H1 (cell line): ENCODE results near the gene NOX5. TPM values are rescaled to one million over a fixed set of nuclear protein-coding genes. Genes with fewer than 3 reads are reported as not detected.

Source experiments
- CTCF ChIA-PET: fragments of 300-600 bp; sonication (Branson Sonifier 250); formaldehyde crosslinking; loops from one replicate; lab custom pipeline; 2021; ENCODE audit not compliant: partially characterized antibody; lab: Charles Lee
- POLR2A ChIA-PET: fragments of 300-600 bp; sonication (Branson Sonifier 250); formaldehyde crosslinking; loops from one replicate; lab custom pipeline; 2021; ENCODE audit warnings: inconsistent platforms; ENCODE audit not compliant: partially characterized antibody; lab: Charles Lee
- DNase-seq, 2 experiments: peaks; one replicate each; pipeline versions ENCODE4 v3.0.0 to v3.0.0-alpha.2; 2010 to 2022; ENCODE audit warnings: low spot score in 2 of 2, low read depth in 1 of 2, mixed read lengths in 1 of 2
- FAIRE-seq: peaks from 2 replicates; lab custom pipeline; 2011; peaks lifted over from hg19 to GRCh38; lab: Jason Lieb, UNC
- H2AFZ ChIP-seq: 2 replicates; pipeline ENCODE4 v1.8.1; 2012; ENCODE audit warnings: low read length, inconsistent platforms
- H2AK5ac ChIP-seq: 2 replicates; pipeline ENCODE4 v1.6.1; 2013; ENCODE audit warnings: low read depth, low read length
- H2BK120ac ChIP-seq: replicated peaks from 2 replicates; pipeline ENCODE3; 2013; ENCODE audit warnings: low read depth, low read length, inconsistent platforms
- H2BK12ac ChIP-seq: 2 replicates; pipeline ENCODE4 v1.6.1; 2013; ENCODE audit warnings: low read depth, low read length
- H2BK15ac ChIP-seq: 2 replicates; pipeline ENCODE4 v1.6.1; 2013; ENCODE audit warnings: low read length
- H2BK20ac ChIP-seq: 2 replicates; pipeline ENCODE4 v1.6.1; 2013; ENCODE audit warnings: low read length
- H2BK5ac ChIP-seq: 2 replicates; pipeline ENCODE4 v1.6.1; 2013; ENCODE audit warnings: low read depth, low read length
- H3K14ac ChIP-seq: 2 replicates; pipeline ENCODE4 v1.6.1; 2013; ENCODE audit warnings: inconsistent platforms; ENCODE audit not compliant: insufficient read length
- H3K18ac ChIP-seq: 2 replicates; pipeline ENCODE4 v1.6.1; 2013; ENCODE audit warnings: low read length; ENCODE audit errors: extremely low read depth
- H3K23ac ChIP-seq: 2 replicates; pipeline ENCODE4 v1.6.1; 2013; ENCODE audit warnings: inconsistent platforms; ENCODE audit not compliant: insufficient read length
- H3K23me2 ChIP-seq: 2 replicates; pipeline ENCODE4 v1.6.1; 2013; ENCODE audit warnings: low read depth, low read length
- H3K27ac ChIP-seq: 2 replicates; pipeline ENCODE4 v1.6.1; 2011; ENCODE audit warnings: low read depth, low read length, inconsistent platforms
- H3K27me3 ChIP-seq, 4 experiments: replicated peaks in 1 of 4; 1 replicate in 1 of 4; 2 replicates in 3 of 4; pipeline versions ENCODE4 v1.6.1 to v1.8.1; 2011 to 2013; ENCODE audit warnings: low read length in 3 of 4, mild to moderate bottlenecking in 3 of 4, inconsistent platforms in 2 of 4, mixed read lengths in 2 of 4, moderate library complexity in 1 of 4; ENCODE audit not compliant: control insufficient read depth in 3 of 4, insufficient read depth in 3 of 4; ENCODE audit errors: extremely low read depth in 1 of 4
- H3K36me3 ChIP-seq, 4 experiments: 2 replicates each; pipeline versions ENCODE4 v1.6.1 to v1.8.1; 2011 to 2013; ENCODE audit warnings: mild to moderate bottlenecking in 4 of 4, low read length in 3 of 4, moderate library complexity in 2 of 4, control low read depth in 1 of 4, inconsistent platforms in 1 of 4; ENCODE audit not compliant: insufficient read depth in 4 of 4, control insufficient read depth in 2 of 4
- H3K4ac ChIP-seq: replicated peaks from 2 replicates; pipeline ENCODE3; 2013; ENCODE audit warnings: low read length, low read depth, mixed read lengths, inconsistent platforms; ENCODE audit not compliant: insufficient read length
- H3K4me1 ChIP-seq, 4 experiments: replicated peaks in 1 of 4; 1 replicate in 1 of 4; 2 replicates in 3 of 4; pipeline versions ENCODE4 v1.6.1 to v1.8.1; 2011 to 2013; ENCODE audit warnings: low read length in 3 of 4, inconsistent platforms in 2 of 4, mixed read lengths in 1 of 4; ENCODE audit not compliant: insufficient read depth in 4 of 4, control insufficient read depth in 3 of 4
- H3K4me2 ChIP-seq, 2 experiments: 2 replicates each; pipeline versions ENCODE4 v1.6.1 to v1.8.1; 2011 to 2013; ENCODE audit warnings: low read depth in 2 of 2, low read length in 2 of 2, control low read depth in 1 of 2, inconsistent platforms in 1 of 2, mild to moderate bottlenecking in 1 of 2; ENCODE audit not compliant: insufficient read depth in 1 of 2
- H3K4me3 ChIP-seq, 4 experiments: fragments of 200-600, 300-600 bp in 1 of 4; sonication (generic), shearing (Covaris generic), sonication (Bioruptor Twin) in 1 of 4; 2 replicates each; pipeline versions ENCODE4 v1.5.1 to v1.8.1; 2011 to 2016; ENCODE audit warnings: low read length in 4 of 4, low read depth in 3 of 4, control low read depth in 2 of 4, inconsistent platforms in 2 of 4, mild to moderate bottlenecking in 2 of 4, mixed read lengths in 1 of 4, moderate library complexity in 1 of 4; ENCODE audit not compliant: insufficient read depth in 2 of 4; ENCODE audit errors: extremely low read depth in 1 of 4
- H3K56ac ChIP-seq: replicated peaks from 2 replicates; pipeline ENCODE3; 2013; ENCODE audit warnings: low read depth, mild to moderate bottlenecking, mixed read lengths, low read length, inconsistent platforms; ENCODE audit not compliant: insufficient read length
- H3K79me1 ChIP-seq: 2 replicates; pipeline ENCODE4 v1.6.1; 2013; ENCODE audit warnings: low read depth, low read length, control low read depth
- H3K79me2 ChIP-seq, 2 experiments: 2 replicates each; pipeline versions ENCODE4 v1.6.1 to v1.8.1; 2012 to 2013; ENCODE audit warnings: low read length in 2 of 2, mild to moderate bottlenecking in 2 of 2, inconsistent platforms in 1 of 2; ENCODE audit not compliant: insufficient read depth in 2 of 2, control insufficient read depth in 1 of 2
- H3K9ac ChIP-seq, 4 experiments: replicated peaks in 1 of 4; 1 replicate in 1 of 4; 2 replicates in 3 of 4; pipeline versions ENCODE4 v1.6.1 to v1.8.1; 2011 to 2013; ENCODE audit warnings: low read depth in 3 of 4, low read length in 3 of 4, control low read depth in 2 of 4, mild to moderate bottlenecking in 2 of 4, moderate library complexity in 2 of 4, inconsistent platforms in 1 of 4; ENCODE audit errors: extremely low read depth in 1 of 4
- H3K9me3 ChIP-seq, 2 experiments: 2 replicates each; pipeline versions ENCODE4 v1.6.1 to v1.8.1; 2012 to 2013; ENCODE audit warnings: mild to moderate bottlenecking in 2 of 2, moderate library complexity in 2 of 2, control low read depth in 1 of 2, inconsistent platforms in 1 of 2, low read depth in 1 of 2, low read length in 1 of 2, mixed read lengths in 1 of 2; ENCODE audit not compliant: insufficient read depth in 2 of 2
- H4K20me1 ChIP-seq, 2 experiments: replicated peaks in 1 of 2; 2 replicates each; pipeline versions ENCODE3 to v1.8.1; 2011 to 2013; ENCODE audit warnings: inconsistent platforms in 2 of 2, low read length in 2 of 2, mild to moderate bottlenecking in 1 of 2; ENCODE audit not compliant: insufficient read depth in 2 of 2, control insufficient read depth in 1 of 2
- H4K5ac ChIP-seq: 2 replicates; pipeline ENCODE4 v1.6.1; 2013; ENCODE audit warnings: low read length, low read depth, mixed read lengths, inconsistent platforms; ENCODE audit not compliant: insufficient read length
- H4K8ac ChIP-seq: 2 replicates; pipeline ENCODE4 v1.8.0; 2013; ENCODE audit warnings: mild to moderate bottlenecking, moderate library complexity, low read length, inconsistent platforms; ENCODE audit not compliant: insufficient read depth; ENCODE audit errors: extremely low read depth
- H4K91ac ChIP-seq: replicated peaks from 2 replicates; pipeline ENCODE3; 2013; ENCODE audit warnings: low read length, mixed read lengths, inconsistent platforms; ENCODE audit not compliant: insufficient read length
- ASH2L ChIP-seq: fragments of 200-600, 300-600 bp; sonication (generic); IDR thresholded peaks from one replicate; pipeline ENCODE4 v1.7.1; 2017; ENCODE audit warnings: low read length
- ATF3 ChIP-seq: IDR thresholded peaks from 2 replicates; pipeline ENCODE4 v1.6.1; 2011; ENCODE audit warnings: low read depth, mild to moderate bottlenecking, low read length; ENCODE audit not compliant: insufficient read depth
- BCL11A ChIP-seq, 2 experiments: IDR thresholded peaks; one replicate each; pipeline ENCODE4 v1.6.1; 2011; ENCODE audit warnings: low read depth in 2 of 2, low read length in 2 of 2, mild to moderate bottlenecking in 2 of 2
- CREB1 ChIP-seq: IDR thresholded peaks from 2 replicates; pipeline ENCODE4 v1.6.1; 2012; ENCODE audit warnings: inconsistent platforms
- EGR1 ChIP-seq: IDR thresholded peaks from 2 replicates; pipeline ENCODE4 v1.6.1; 2011; ENCODE audit warnings: low read depth, low read length, borderline replicate concordance
- GABPA ChIP-seq: IDR thresholded peaks from 2 replicates; pipeline ENCODE4 v1.6.1; 2011; ENCODE audit warnings: mild to moderate bottlenecking, low read length, moderate library complexity, borderline replicate concordance; ENCODE audit not compliant: insufficient read depth
- JUN ChIP-seq: IDR thresholded peaks from 2 replicates; pipeline ENCODE4 v1.6.1; 2011; ENCODE audit warnings: low read depth, mild to moderate bottlenecking, improper control_type of control experiment, low read length
- JUND ChIP-seq: IDR thresholded peaks from 2 replicates; pipeline ENCODE4 v1.6.1; 2011; ENCODE audit warnings: mild to moderate bottlenecking, improper control_type of control experiment, low read length
- MAX ChIP-seq: IDR thresholded peaks from 2 replicates; pipeline ENCODE4 v1.6.1; 2012; ENCODE audit warnings: inconsistent platforms
- NANOG ChIP-seq: IDR thresholded peaks from 2 replicates; pipeline ENCODE4 v1.6.1; 2011; ENCODE audit warnings: low read length, low read depth, mild to moderate bottlenecking, inconsistent platforms; ENCODE audit not compliant: insufficient read depth, poor library complexity, severe bottlenecking
- PHF8 ChIP-seq: fragments of 200-600 bp; sonication (generic); conservative IDR thresholded peaks from 2 replicates; pipeline ENCODE4 v1.7.1; 2012; ENCODE audit warnings: low read depth, mild to moderate bottlenecking, inconsistent platforms, low read length, moderate library complexity
- POLR2A ChIP-seq, 2 experiments: IDR thresholded peaks; 1 replicate in 1 of 2; 2 replicates in 1 of 2; pipeline ENCODE4 v1.6.1; 2011; ENCODE audit warnings: low read depth in 2 of 2, low read length in 2 of 2, mild to moderate bottlenecking in 2 of 2; ENCODE audit errors: control extremely low read depth in 1 of 2
- RXRA ChIP-seq: IDR thresholded peaks from 2 replicates; pipeline ENCODE4 v1.6.1; 2011; ENCODE audit warnings: low read depth, mild to moderate bottlenecking, low read length, moderate library complexity; ENCODE audit not compliant: insufficient read depth
- SP2 ChIP-seq: IDR thresholded peaks from 2 replicates; pipeline ENCODE4 v1.6.1; 2012; ENCODE audit warnings: mild to moderate bottlenecking, low read length, inconsistent platforms
- TEAD4 ChIP-seq: IDR thresholded peaks from 2 replicates; pipeline ENCODE4 v1.6.1; 2012; ENCODE audit warnings: low read depth, low read length, inconsistent platforms, mixed read lengths
- WGBS, 2 experiments: shearing (Covaris generic) in 1 of 2; methylation state at CpG; one replicate each; pipeline versions ENCODE4 v1.1.6 to v1.1.7; 2013 to 2015; ENCODE audit warnings: low lambda C conversion rate in 2 of 2, mixed read lengths in 2 of 2, inconsistent platforms in 1 of 2, low coverage in 1 of 2, missing lambda C conversion rate in 1 of 2; ENCODE audit not compliant: insufficient replicate concordance in 2 of 2, insufficient coverage in 1 of 2, insufficient read length in 1 of 2; ENCODE audit errors: extremely low coverage in 1 of 2, missing lambda C conversion rate in 1 of 2; 5-methylcytosine and 5-hydroxymethylcytosine counted together
- polyA plus RNA-seq, 7 experiments: library from polyadenylated mRNA; depleted of rRNA in 3 of 7; stranded (reverse) in 5 of 7; unstranded in 2 of 7; fragments of >200 nt in 5 of 7; fragments of 200-250 nt in 2 of 7; gene quantifications; 1 replicate in 5 of 7; 2 replicates in 1 of 7; 4 replicates in 1 of 7; pipeline versions ENCODE4 v1.2.1 to v1.2.3, GENCODE V29; 2011 to 2013; ENCODE audit warnings: missing spikeins in 2 of 7, mixed read lengths in 2 of 7
- total RNA-seq: library from RNA; stranded (reverse); fragmentation: NEBNext Ultra II Directional; extraction: Animal tissue kit (Norgen Biotek cat#: 25700); gene quantifications from 2 replicates; pipeline ENCODE4 v1.2.1, GENCODE V29; 2021

NOX5 gene
- total and polyA plus RNA-seq, 2 of the 8 experiments (the other 6 are each of a cell fraction or from before 2014, with no cell fraction given): under 0.01 TPM; not detected in 1

GRCh38 chr15:69078638-69079037 lies 64.1 kb downstream of the NOX5 start:
- Histone ChIP-seq H2AFZ (no peak overlapping the region), H2BK5ac (no peak overlapping the region), H3K79me1 (no peaks in the 10 kb centered on the region), H3K27ac (no peak overlapping the region), H4K5ac (no peak overlapping the region), H2AK5ac (no peak overlapping the region), H3K79me2 (no peaks in the 10 kb centered on the region), H3K36me3 (no peaks in the 10 kb centered on the region), H3K27me3 (no peaks in the 10 kb centered on the region), H4K8ac (no peak overlapping the region), H3K56ac (no peak overlapping the region), H3K4me2 (no peak overlapping the region), H3K4ac (no peak overlapping the region), H2BK12ac (no peak overlapping the region), H2BK20ac (no peak overlapping the region), H3K9me3 (no peaks in the 10 kb centered on the region), H3K4me1 (peaks cover 13 to 22% (median 16%) of the 10 kb centered on the region in 4 experiments), H4K20me1 (no peaks in the 10 kb centered on the region), H2BK120ac (no peak overlapping the region), H2BK15ac (no peak overlapping the region), H3K9ac (no peak overlapping the region), H3K4me3 (no peak overlapping the region), H3K18ac (no peak overlapping the region), H3K23ac (no peak overlapping the region), H4K91ac (no peak overlapping the region), H3K23me2 (no peaks in the 10 kb centered on the region; the same call in 1 of the 2 replicates), H3K14ac (no peak overlapping the region)
- ChIA-PET POLR2A (interaction anchor here (0.9 to 1.2 kb wide), 3 partner anchors 11 to 162 kb away, joined by 3 read pairs; partner anchors contain the start of gene GLCE), CTCF (interaction anchor here (0.7 to 2.0 kb wide), 2 partner anchors 11 to 82 kb away, joined by 3 to 8 read pairs; partner anchors contain the start of gene GLCE)
- WGBS, 2 experiments: 94% methylated on average over 7 of the region's 8 CpGs; no CpG with 5 or more reads in 1 of the 2 experiments
- DNase-seq (no peak), FAIRE-seq (no peak)
- TF ChIP-seq JUND (no peak), SP2 (no peak), CREB1 (no peak), EGR1 (no peak), RXRA (no peak), NANOG (no peak), JUN (no peak), TEAD4 (no peak), ASH2L (no peak), BCL11A (IDR thresholded peaks at IDR 0.05; ENCODE audit: low read depth in 2 of 2, low read length in 2 of 2) (no peak), MAX (no peak), POLR2A (IDR thresholded peaks at IDR 0.05; ENCODE audit: control extremely low read depth in 1 of 2, low read depth in 2 of 2, low read length in 2 of 2) (no peak), GABPA (no peak), ATF3 (no peak), PHF8 (no peak)
